Body of pancreas (tissue), 4 donors: ENCODE measurements around the gene DLEC1.

Experiments
- CTCF ChIP-seq, 7 experiments: fragments of 450-650 bp in 4 of 7; fragments of 200-600 bp in 3 of 7; sonication (generic) in 3 of 7; IDR thresholded peaks; one replicate each; pipeline ENCODE4 v1.5.1; 2016 to 2019; ENCODE audit warnings: antibody characterized with exemption in 7 of 7
- POLR2A ChIP-seq, 3 donors: fragments of 450-650 bp; IDR thresholded peaks; one replicate each; pipeline ENCODE4 v1.6.1; 2016; ENCODE audit warnings: antibody characterized with exemption in 3 of 3, mild to moderate bottlenecking in 2 of 3

- TF ChIP-seq POLR2A (IDR thresholded peaks at IDR 0.05) (no peak), CTCF (IDR thresholded peaks at IDR 0.05) (no peak)
These were observed 79.6 kb downstream of the DLEC1 start for GRCh38 chr3:38118421-38119247.
